Astrocyte (in vitro differentiated cells and primary cell): ENCODE results near the gene WASHC2A.
"Not testable (repeated sequence)": the region's sequence is repeated elsewhere in the genome, so short reads cannot be mapped to it uniquely, and the experiment has no call there.

ENCODE experiments used
- EZH2 ChIP-seq: IDR thresholded peaks from 2 replicates; pipeline ENCODE4 v1.6.1; 2012; ENCODE audit warnings: mild to moderate bottlenecking, low read length, inconsistent platforms; ENCODE audit not compliant: insufficient read depth
- TF ChIP-seq, protein P1 (sequence below): IDR thresholded peaks from 2 replicates; pipeline ENCODE4 v1.5.1; 2011; ENCODE audit warnings: low read depth, mild to moderate bottlenecking, inconsistent platforms, low read length, moderate library complexity; ENCODE audit not compliant: insufficient read depth

DNA sequence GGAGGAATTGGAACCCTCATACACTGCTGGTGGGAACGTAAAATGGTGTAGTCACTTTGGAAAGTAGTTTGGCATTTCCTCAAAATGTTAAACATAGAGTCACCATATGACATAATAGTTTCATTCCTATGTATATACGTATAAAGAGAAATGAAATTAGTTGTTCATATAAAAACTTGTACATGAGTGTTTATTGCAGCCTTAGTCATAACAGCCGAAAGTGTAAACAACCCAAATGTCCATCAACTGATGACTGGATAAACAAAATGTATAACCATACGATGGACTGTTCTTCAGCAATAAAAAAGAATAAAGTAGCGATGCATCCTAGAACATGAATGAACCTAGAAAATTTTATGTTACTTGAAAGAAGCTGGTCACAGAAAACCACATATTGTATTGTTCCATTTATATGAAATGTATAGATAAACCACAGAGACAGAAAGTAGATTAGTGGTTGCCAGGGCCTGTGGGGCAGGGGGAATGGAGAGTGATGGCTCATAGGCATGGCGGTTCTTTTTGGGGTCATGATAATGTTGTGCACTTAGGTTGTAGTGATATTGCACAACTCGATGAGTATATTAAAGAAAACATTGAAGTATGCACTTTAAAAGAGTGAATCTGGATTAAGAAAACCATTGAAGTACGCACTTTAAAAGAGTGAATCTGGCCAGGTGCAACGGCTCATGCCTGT, 44.8 kb downstream of the WASHC2A start:
- not testable (repeated sequence) for TF ChIP-seq EZH2
- TF ChIP-seq, protein P1, sequence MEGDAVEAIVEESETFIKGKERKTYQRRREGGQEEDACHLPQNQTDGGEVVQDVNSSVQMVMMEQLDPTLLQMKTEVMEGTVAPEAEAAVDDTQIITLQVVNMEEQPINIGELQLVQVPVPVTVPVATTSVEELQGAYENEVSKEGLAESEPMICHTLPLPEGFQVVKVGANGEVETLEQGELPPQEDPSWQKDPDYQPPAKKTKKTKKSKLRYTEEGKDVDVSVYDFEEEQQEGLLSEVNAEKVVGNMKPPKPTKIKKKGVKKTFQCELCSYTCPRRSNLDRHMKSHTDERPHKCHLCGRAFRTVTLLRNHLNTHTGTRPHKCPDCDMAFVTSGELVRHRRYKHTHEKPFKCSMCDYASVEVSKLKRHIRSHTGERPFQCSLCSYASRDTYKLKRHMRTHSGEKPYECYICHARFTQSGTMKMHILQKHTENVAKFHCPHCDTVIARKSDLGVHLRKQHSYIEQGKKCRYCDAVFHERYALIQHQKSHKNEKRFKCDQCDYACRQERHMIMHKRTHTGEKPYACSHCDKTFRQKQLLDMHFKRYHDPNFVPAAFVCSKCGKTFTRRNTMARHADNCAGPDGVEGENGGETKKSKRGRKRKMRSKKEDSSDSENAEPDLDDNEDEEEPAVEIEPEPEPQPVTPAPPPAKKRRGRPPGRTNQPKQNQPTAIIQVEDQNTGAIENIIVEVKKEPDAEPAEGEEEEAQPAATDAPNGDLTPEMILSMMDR = not testable (repeated sequence)
